Femur (tissue), 1 donor: ENCODE measurements around the gene AIP.
A peak's percentile ranks its signal among the peaks of the same experiment; 100 is the strongest.

Experiments used
- DNase-seq: peaks from one replicate; pipeline ENCODE4 v3.0.0-alpha.2; 2017

The AIP gene

GRCh38 chr11:67482827-67483798 is at the start of gene AIP:
Gene AIP (plus strand): TSS chr11:67483026. CDS start chr11:67483159, 133 bp downstream.
- DNase-seq = peak; percentile 99

GRCh38 chr11:67433536-67434394 is 49.1 kb upstream of the AIP start:
- no peak for DNase-seq

- DNase-seq = no peak
These were observed 48.4 kb upstream of the AIP start for GRCh38 chr11:67434395-67434881.

- DNase-seq = no peak
These were observed 47.6 kb upstream of the AIP start for GRCh38 chr11:67435031-67435726.

- DNase-seq = no peak
These were observed 46.9 kb upstream of the AIP start for GRCh38 chr11:67435727-67436458.

- DNase-seq = no peak
These were observed 46.3 kb upstream of the AIP start for GRCh38 chr11:67436459-67437081.

- DNase-seq = no peak
These were observed 45.6 kb upstream of the AIP start, which contains the start of gene PTPRCAP for GRCh38 chr11:67437082-67437808. Gene PTPRCAP (minus strand): TSS chr11:67437682. CDS start chr11:67437619, 63 bp downstream.

GRCh38 chr11:67437809-67438157 is 45.0 kb upstream of the AIP start:
- DNase-seq = no peak

GRCh38 chr11:67438158-67438902 is 44.5 kb upstream of the AIP start:
- DNase-seq = no peak

- no peak for DNase-seq
These were observed 43.3 kb upstream of the AIP start for GRCh38 chr11:67439321-67440228.

GRCh38 chr11:67440229-67441097 is 42.4 kb upstream of the AIP start:
- no peak for DNase-seq

GRCh38 chr11:67441098-67441563 is 41.7 kb upstream of the AIP start:
- no peak for DNase-seq

- no peak for DNase-seq
These were observed 41.0 kb upstream of the AIP start for GRCh38 chr11:67441731-67442351.

GRCh38 chr11:67442504-67443404 is 40.1 kb upstream of the AIP start:
- no peak for DNase-seq

GRCh38 chr11:67445515-67445914 is 37.3 kb upstream of the AIP start:
- no peak for DNase-seq

- DNase-seq = no peak
These were observed 34.6 kb upstream of the AIP start for GRCh38 chr11:67448220-67448609.
